ENCODE data around the gene RPS6KA2. TPM values are rescaled to one million over a fixed set of nuclear protein-coding genes. Genes with fewer than 3 reads are reported as not detected.
"Not testable (repeated sequence)": the region's sequence is repeated elsewhere in the genome, so short reads cannot be mapped to it uniquely, and the experiment has no call there.

RPS6KA2 gene
- polyA plus RNA-seq, 1 donor: 22.5 TPM

DNA sequence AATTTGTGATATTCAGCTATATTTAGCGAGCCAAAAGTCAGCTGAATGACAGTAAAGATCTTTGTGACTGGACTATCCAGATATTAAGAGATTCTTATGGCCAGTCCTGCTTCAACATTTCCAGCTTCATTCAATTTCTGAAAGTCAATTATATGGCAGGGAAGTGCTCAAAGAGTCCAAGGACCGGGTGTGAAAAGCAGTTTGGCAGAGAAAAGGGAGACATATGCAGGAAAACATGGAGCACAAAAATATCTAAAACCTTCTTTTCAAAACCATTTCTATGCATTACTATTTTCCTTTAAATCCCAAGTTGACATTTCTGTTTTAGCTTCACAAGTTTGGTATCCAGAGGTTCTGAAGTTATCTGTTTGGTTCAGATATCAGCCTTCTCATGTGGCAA lies 249.3 kb downstream of the RPS6KA2 start:
- DNase-seq (ENCODE audit: low read depth): no peak

DNA sequence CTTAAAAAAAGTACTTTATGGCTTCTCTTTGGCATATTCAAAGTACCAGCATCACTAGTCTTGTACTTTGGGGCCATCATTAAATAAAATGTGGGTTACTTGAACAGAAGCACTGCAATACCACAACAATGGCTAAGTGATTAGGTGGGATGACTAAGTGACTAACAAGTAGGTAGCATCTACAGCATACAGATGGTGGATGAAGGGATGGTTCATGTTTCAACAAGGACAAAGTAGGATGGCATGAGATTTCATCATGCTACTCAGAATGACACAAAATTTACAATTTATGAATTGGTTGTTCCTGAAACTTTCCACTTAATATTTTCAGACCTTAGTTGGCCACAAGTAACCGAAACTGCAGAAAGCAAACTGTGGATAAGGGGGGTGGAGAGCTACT lies 252.0 kb downstream of the RPS6KA2 start:
- DNase-seq (ENCODE audit: low read depth): no peak

GRCh38 chr6:166370489-166370888 lies 256.6 kb downstream of the RPS6KA2 start:
- DNase-seq (ENCODE audit: low read depth): no peak

DNA sequence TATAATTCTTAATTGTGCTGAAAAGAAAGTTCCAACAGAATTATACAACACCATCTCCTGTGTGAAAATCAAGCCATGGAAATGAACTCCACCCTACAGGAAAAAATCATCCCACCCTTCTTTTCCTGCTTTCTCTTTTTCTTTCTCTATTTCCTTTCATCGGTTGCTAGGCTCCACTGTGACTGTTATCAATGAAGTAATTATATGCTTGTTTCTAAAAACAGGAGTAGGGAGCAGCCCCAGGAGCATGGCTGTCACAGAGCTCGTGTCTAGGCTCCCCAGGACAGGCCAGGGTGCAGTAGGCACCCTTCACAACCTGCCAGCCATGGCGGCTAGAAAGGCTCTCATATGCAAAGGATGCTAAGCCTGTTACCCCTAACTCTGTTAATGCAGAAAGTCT lies 257.3 kb downstream of the RPS6KA2 start:
- DNase-seq (ENCODE audit: low read depth): no peak

DNA sequence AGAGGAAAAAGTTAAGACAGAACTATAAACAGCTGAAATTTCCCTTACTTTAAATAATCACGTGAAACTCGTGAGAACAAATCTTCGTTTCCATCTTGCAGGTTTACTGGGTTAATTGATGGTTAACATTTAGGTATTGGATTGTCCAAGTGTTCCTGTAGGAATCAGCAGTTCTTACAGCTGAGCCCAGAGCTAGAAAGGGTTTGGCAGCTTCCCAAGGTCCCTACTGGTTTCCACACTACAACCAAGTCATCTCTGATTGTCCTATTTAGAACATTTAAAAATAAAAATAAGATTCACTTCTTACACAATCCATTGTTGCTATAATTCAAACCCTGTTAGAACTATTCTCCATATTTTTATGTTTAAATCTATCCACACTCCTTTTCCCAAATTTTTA lies 260.1 kb downstream of the RPS6KA2 start:
- DNase-seq (ENCODE audit: low read depth): no peak

GRCh38 chr6:166365806-166366205 lies 261.2 kb downstream of the RPS6KA2 start:
- no peak for DNase-seq (ENCODE audit: low read depth)

DNA sequence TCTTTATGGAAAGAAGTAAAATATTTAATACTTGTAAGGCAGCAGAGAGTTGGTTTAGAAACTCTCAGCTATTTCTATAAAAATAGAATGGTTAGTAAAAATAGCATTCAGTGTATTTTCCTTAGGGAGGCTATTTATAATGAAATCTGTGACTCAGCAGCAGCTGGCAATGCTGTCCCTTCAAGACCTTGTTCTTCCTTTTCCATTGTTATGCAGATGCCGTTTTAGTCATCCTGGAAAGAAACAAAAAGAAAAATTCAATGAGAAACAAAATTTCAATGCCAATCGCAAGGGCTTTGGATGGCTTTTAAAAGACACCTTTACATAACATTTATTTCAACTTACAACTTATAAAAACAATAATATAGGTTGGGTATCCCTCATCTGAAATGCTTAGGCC lies 261.8 kb downstream of the RPS6KA2 start:
- no peak for DNase-seq (ENCODE audit: low read depth)

GRCh38 chr6:166364456-166364855 lies 262.6 kb downstream of the RPS6KA2 start:
- no peak for DNase-seq (ENCODE audit: low read depth)

GRCh38 chr6:166362427-166362826 lies 264.6 kb downstream of the RPS6KA2 start:
- DNase-seq (ENCODE audit: low read depth): not testable (repeated sequence)

GRCh38 chr6:166361077-166361429 lies 266.0 kb downstream of the RPS6KA2 start:
- DNase-seq (ENCODE audit: low read depth): no peak

GRCh38 chr6:166360243-166361076 lies 266.6 kb downstream of the RPS6KA2 start:
- no peak for DNase-seq (ENCODE audit: low read depth)

Other genes starting within 250 kb of the RPS6KA2 start
- gene MPC1, start 244.3 kb downstream of the RPS6KA2 start, polyA plus RNA-seq (ENCODE audit: insufficient read length): 73.6 TPM
- 0.16 TPM for gene RAMACL, start 40.6 kb downstream of the RPS6KA2 start, polyA plus RNA-seq (ENCODE audit: insufficient read length)

Data from forelimb muscle (tissue), 1 donor.